ENCODE data around the gene RNFT2. TPM values are rescaled to one million over a fixed set of nuclear protein-coding genes. Genes with fewer than 3 reads are reported as not detected.
"Not testable (repeated sequence)": the region's sequence is repeated elsewhere in the genome, so short reads cannot be mapped to it uniquely, and the experiment has no call there.

RNFT2 gene
- total and polyA plus RNA-seq, 2 donors, result 4.4 to 9.7 TPM

DNA sequence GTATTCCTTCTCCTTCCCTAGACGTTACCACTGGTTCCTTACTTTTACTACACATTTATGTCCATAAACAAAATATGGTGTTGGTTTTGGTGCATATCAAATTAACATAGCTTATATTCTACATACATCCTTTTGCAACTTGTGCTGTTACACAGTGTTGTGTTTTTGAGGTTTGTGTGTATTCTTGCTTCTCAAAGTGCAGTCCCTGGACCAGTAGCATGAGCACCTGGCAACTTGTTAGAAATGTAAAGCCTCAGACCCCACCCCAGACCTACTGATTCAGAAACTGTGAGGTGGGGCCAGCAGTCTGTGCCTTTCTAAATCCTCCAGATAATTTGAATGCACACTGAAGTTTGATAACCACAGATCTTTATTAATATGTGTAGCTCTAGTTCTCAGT lies 65.9 kb downstream of the RNFT2 start:
- peak in 7 of 9 donors; percentile 40 to 79 (median 50) for DNase-seq (ENCODE audit: low read depth in 6 of 9, low spot score in 9 of 9)
- Histone ChIP-seq H3K36me3 (ENCODE audit: control insufficient read depth in 2 of 2, insufficient read depth in 2 of 2, low read length in 1 of 2) (peaks cover 0 to 7% of the 10 kb centered on the region in 2 donors), H3K4me3 (ENCODE audit: low read length in 2 of 2) (no peak overlapping the region), H3K27ac (ENCODE audit: low read depth in 1 of 2, low read length in 1 of 2) (peak overlapping the region; percentile 82 to 90), H3K9me3 (ENCODE audit: control insufficient read depth in 2 of 2, insufficient read depth in 1 of 2, low read length in 1 of 2) (peaks cover under 1 to 19% of the 10 kb centered on the region in 2 donors), H3K4me1 (ENCODE audit: control insufficient read depth in 2 of 2, insufficient read depth in 2 of 2, low read length in 2 of 2) (peaks cover 47 to 86% of the 10 kb centered on the region in 2 donors), H3K27me3 (ENCODE audit: control insufficient read depth in 2 of 2, insufficient read depth in 1 of 2, low read length in 1 of 2) (no peaks in the 10 kb centered on the region)
- WGBS, result 0% methylated on average over 1 of the region's 1 CpG

- Histone ChIP-seq H3K27ac (ENCODE audit: low read depth in 1 of 2, low read length in 1 of 2) (peak overlapping the region in 1 of 2 donors; percentile 92), H3K9me3 (ENCODE audit: control insufficient read depth in 2 of 2, insufficient read depth in 1 of 2, low read length in 1 of 2) (peaks cover 0 to 7% of the 10 kb centered on the region in 2 donors), H3K4me3 (ENCODE audit: low read length in 2 of 2) (no peak overlapping the region), H3K4me1 (ENCODE audit: control insufficient read depth in 2 of 2, insufficient read depth in 2 of 2, low read length in 2 of 2) (peaks cover 53 to 96% of the 10 kb centered on the region in 2 donors), H3K27me3 (ENCODE audit: control insufficient read depth in 2 of 2, insufficient read depth in 1 of 2, low read length in 1 of 2) (no peaks in the 10 kb centered on the region), H3K36me3 (ENCODE audit: control insufficient read depth in 2 of 2, insufficient read depth in 2 of 2, low read length in 1 of 2) (peaks cover 0 to 4% of the 10 kb centered on the region in 2 donors)
- WGBS, result 96% methylated on average over 10 of the region's 10 CpGs
- no peak for DNase-seq (ENCODE audit: low read depth in 6 of 9, low spot score in 9 of 9)
Observed at GRCh38 chr12:116806845-116807440, 68.8 kb downstream of the RNFT2 start.

GRCh38 chr12:116807546-116807945 lies 69.4 kb downstream of the RNFT2 start:
- no peaks in the 10 kb centered on the region for H3K27me3 ChIP-seq (ENCODE audit: control insufficient read depth in 2 of 2, insufficient read depth in 1 of 2, low read length in 1 of 2)
- DNase-seq (ENCODE audit: low read depth in 6 of 9, low spot score in 9 of 9), result peak in 7 of 9 donors; percentile 38 to 71 (median 45)
- peaks cover 0 to 5% of the 10 kb centered on the region in 2 donors for H3K9me3 ChIP-seq (ENCODE audit: control insufficient read depth in 2 of 2, insufficient read depth in 1 of 2, low read length in 1 of 2)
- WGBS, result 27% methylated on average over 6 of the region's 6 CpGs
- no peak overlapping the region for H3K4me3 ChIP-seq (ENCODE audit: low read length in 2 of 2)
- H3K36me3 ChIP-seq (ENCODE audit: control insufficient read depth in 2 of 2, insufficient read depth in 2 of 2, low read length in 1 of 2), result peaks cover 0 to 4% of the 10 kb centered on the region in 2 donors
- H3K4me1 ChIP-seq (ENCODE audit: control insufficient read depth in 2 of 2, insufficient read depth in 2 of 2, low read length in 2 of 2), result peaks cover 55 to 95% of the 10 kb centered on the region in 2 donors
- peak overlapping the region; percentile 59 to 92 for H3K27ac ChIP-seq (ENCODE audit: low read depth in 1 of 2, low read length in 1 of 2)

DNA sequence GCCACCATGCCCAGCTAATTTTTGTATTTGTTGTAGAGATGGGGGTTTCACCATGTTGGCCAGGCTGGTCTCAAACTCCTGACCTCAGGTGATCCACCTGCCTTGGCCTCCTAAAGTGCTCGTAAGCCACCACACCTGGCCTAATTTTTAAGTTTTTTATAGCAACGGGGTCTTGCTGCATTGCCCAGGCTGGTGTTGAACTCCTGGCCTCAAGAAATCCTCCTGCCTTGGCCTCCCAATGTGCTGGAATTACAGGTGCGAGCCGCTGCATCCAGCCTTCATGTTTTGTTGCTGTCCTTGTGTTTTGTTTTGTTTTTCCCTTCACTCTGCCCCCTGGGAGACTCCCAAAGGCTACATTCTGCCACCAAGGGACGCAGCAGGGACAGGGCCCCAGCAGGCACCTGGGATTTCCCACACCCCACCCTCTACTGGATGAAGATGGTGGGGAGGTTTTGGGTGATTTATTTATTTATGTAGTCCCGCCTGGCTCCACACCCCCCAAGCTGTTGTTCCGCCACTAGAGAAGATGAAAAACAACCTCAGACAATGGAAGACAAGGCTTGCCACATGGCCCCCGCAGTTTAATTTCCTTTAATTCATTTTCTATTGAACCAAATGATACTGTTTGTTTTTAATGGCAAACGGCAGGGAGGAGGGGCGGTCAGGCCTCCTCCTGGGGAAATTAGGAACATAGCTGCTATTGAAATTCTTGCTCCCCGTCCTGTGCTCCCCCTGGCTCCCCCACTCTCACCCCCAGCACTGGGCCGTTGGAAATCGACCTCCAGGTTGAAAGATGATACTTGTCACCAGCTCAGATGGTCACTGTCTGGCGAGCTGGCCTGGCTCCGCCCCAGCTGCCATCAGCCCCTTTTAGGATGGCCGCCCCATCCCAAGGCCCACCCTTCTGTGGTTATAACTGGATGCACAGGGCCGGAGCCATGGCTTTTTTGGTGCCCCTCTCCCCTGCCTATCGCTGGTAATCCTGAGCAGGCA lies 70.3 kb downstream of the RNFT2 start:
- Histone ChIP-seq H3K4me3 (ENCODE audit: low read length in 2 of 2) (no peak overlapping the region), H3K27me3 (ENCODE audit: control insufficient read depth in 2 of 2, insufficient read depth in 1 of 2, low read length in 1 of 2) (no peaks in the 10 kb centered on the region), H3K4me1 (ENCODE audit: control insufficient read depth in 2 of 2, insufficient read depth in 2 of 2, low read length in 2 of 2) (peaks cover 54 to 91% of the 10 kb centered on the region in 2 donors), H3K27ac (ENCODE audit: low read depth in 1 of 2, low read length in 1 of 2) (peak overlapping the region in 1 of 2 donors; percentile 92), H3K36me3 (ENCODE audit: control insufficient read depth in 2 of 2, insufficient read depth in 2 of 2, low read length in 1 of 2) (peaks cover 0 to 4% of the 10 kb centered on the region in 2 donors), H3K9me3 (ENCODE audit: control insufficient read depth in 2 of 2, insufficient read depth in 1 of 2, low read length in 1 of 2) (no peaks in the 10 kb centered on the region)
- no peak for DNase-seq (ENCODE audit: low read depth in 6 of 9, low spot score in 9 of 9)
- 95% methylated on average over 18 of the region's 18 CpGs for WGBS

- WGBS, result 95% methylated on average over 10 of the region's 10 CpGs
- H3K9me3 ChIP-seq (ENCODE audit: control insufficient read depth in 2 of 2, insufficient read depth in 1 of 2, low read length in 1 of 2), result no peaks in the 10 kb centered on the region
- no peaks in the 10 kb centered on the region for H3K27me3 ChIP-seq (ENCODE audit: control insufficient read depth in 2 of 2, insufficient read depth in 1 of 2, low read length in 1 of 2)
- no peak for DNase-seq (ENCODE audit: low read depth in 6 of 9, low spot score in 9 of 9)
- peaks cover 35 to 86% of the 10 kb centered on the region in 2 donors for H3K4me1 ChIP-seq (ENCODE audit: control insufficient read depth in 2 of 2, insufficient read depth in 2 of 2, low read length in 2 of 2)
- peaks cover 0 to 4% of the 10 kb centered on the region in 2 donors for H3K36me3 ChIP-seq (ENCODE audit: control insufficient read depth in 2 of 2, insufficient read depth in 2 of 2, low read length in 1 of 2)
- peak overlapping the region in 1 of 2 donors; percentile 26 for H3K27ac ChIP-seq (ENCODE audit: low read depth in 1 of 2, low read length in 1 of 2)
- H3K4me3 ChIP-seq (ENCODE audit: low read length in 2 of 2), result no peak overlapping the region
Observed at GRCh38 chr12:116812238-116812637, 74.1 kb downstream of the RNFT2 start.

DNA sequence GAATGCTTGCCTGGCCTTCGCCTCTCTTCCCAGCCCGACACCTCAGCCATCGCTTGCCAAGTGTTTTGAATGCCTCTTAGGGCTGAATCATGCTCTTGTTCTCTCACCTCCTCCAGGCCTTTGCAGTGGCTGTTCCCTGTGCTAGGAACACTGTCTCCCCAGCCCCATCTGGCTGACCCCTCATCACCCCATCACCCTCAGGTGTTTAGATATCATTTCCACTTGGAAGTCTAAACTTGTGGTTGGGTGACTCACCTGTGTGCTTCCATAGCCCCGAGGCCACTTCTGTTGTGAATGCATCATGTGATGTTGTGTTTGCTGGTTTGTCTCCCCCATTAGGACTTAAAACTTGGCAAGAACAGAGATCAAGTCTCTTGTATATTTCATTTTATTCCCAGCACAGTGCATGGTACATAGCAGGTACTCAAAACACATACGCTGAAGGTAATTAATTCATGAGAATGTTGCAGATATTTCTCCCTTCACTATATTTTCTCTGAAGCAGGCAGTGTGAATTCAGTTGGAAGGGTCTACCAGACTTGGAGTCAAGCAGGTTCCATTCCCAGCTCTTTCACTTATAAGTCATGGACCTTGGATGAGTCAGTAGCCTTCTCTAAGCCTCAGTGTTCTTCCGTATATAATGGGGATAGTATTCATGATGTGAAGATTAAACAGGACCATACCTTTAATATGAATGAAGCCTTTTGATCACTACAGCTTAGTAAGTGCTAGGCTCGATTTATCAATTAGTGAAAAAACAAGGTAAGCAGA lies 75.3 kb downstream of the RNFT2 start:
- Histone ChIP-seq H3K36me3 (ENCODE audit: control insufficient read depth in 2 of 2, insufficient read depth in 2 of 2, low read length in 1 of 2) (peaks cover 0 to 4% of the 10 kb centered on the region in 2 donors), H3K9me3 (ENCODE audit: control insufficient read depth in 2 of 2, insufficient read depth in 1 of 2, low read length in 1 of 2) (no peaks in the 10 kb centered on the region), H3K27me3 (ENCODE audit: control insufficient read depth in 2 of 2, insufficient read depth in 1 of 2, low read length in 1 of 2) (no peaks in the 10 kb centered on the region), H3K27ac (ENCODE audit: low read depth in 1 of 2, low read length in 1 of 2) (no peak overlapping the region), H3K4me3 (ENCODE audit: low read length in 2 of 2) (no peak overlapping the region), H3K4me1 (ENCODE audit: control insufficient read depth in 2 of 2, insufficient read depth in 2 of 2, low read length in 2 of 2) (peaks cover 39 to 86% of the 10 kb centered on the region in 2 donors)
- WGBS, result 96% methylated on average over 7 of the region's 7 CpGs
- no peak for DNase-seq (ENCODE audit: low read depth in 6 of 9, low spot score in 9 of 9)

DNA sequence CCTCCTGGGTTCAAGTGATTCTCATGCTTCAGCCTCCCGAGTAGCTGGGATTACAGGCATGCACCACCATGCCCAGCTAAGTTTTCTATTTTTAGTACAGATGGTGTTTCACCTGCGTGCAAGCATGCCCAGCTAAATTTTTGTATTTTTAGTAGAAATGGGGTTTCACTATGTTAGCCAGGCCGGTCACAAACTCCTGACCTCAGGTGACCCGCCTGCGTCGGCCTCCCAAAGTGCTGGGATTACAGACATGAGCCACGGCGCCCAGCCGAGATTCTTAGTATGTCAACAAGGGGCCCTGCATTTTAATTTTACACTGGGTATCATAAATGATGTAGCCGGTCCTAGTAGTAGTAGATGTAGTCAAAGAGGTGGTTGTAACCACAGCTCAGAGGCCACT lies 76.7 kb downstream of the RNFT2 start:
- not testable (repeated sequence) for H3K9me3 ChIP-seq (ENCODE audit: control insufficient read depth in 2 of 2, insufficient read depth in 1 of 2, low read length in 1 of 2); H3K4me3 ChIP-seq (ENCODE audit: low read length in 2 of 2); H3K27me3 ChIP-seq (ENCODE audit: control insufficient read depth in 2 of 2, insufficient read depth in 1 of 2, low read length in 1 of 2); DNase-seq (ENCODE audit: low read depth in 6 of 9, low spot score in 9 of 9); H3K36me3 ChIP-seq (ENCODE audit: control insufficient read depth in 2 of 2, insufficient read depth in 2 of 2, low read length in 1 of 2)
- peak overlapping the region in 1 of 2 donors; percentile 75 for H3K27ac ChIP-seq (ENCODE audit: low read depth in 1 of 2, low read length in 1 of 2)
- H3K4me1 ChIP-seq (ENCODE audit: control insufficient read depth in 2 of 2, insufficient read depth in 2 of 2, low read length in 2 of 2), result peaks cover 37 to 79% of the 10 kb centered on the region in 2 donors
- WGBS, result 96% methylated on average over 10 of the region's 10 CpGs

GRCh38 chr12:116818341-116818856 lies 80.3 kb downstream of the RNFT2 start:
- Histone ChIP-seq H3K4me3 (ENCODE audit: low read length in 2 of 2) (peak overlapping the region; percentile 62 to 72), H3K9me3 (ENCODE audit: control insufficient read depth in 2 of 2, insufficient read depth in 1 of 2, low read length in 1 of 2) (peaks cover 0 to 5% of the 10 kb centered on the region in 2 donors), H3K27ac (ENCODE audit: low read depth in 1 of 2, low read length in 1 of 2) (peak overlapping the region; percentile 85 to 94), H3K27me3 (ENCODE audit: control insufficient read depth in 2 of 2, insufficient read depth in 1 of 2, low read length in 1 of 2) (no peaks in the 10 kb centered on the region), H3K36me3 (ENCODE audit: control insufficient read depth in 2 of 2, insufficient read depth in 2 of 2, low read length in 1 of 2) (no peaks in the 10 kb centered on the region), H3K4me1 (ENCODE audit: control insufficient read depth in 2 of 2, insufficient read depth in 2 of 2, low read length in 2 of 2) (peaks cover 30 to 65% of the 10 kb centered on the region in 2 donors)
- 6% methylated on average over 11 of the region's 11 CpGs for WGBS
- peak in 7 of 9 donors; percentile 42 to 80 (median 58) for DNase-seq (ENCODE audit: low read depth in 6 of 9, low spot score in 9 of 9)

Measured in thymus (tissue), 11 donors.